Fibroblast of lung (primary cell): ENCODE data around the gene MTF2. TPM values are rescaled to one million over a fixed set of nuclear protein-coding genes. Genes with fewer than 3 reads are reported as not detected.

ENCODE experiments used
- DNase-seq, 2 donors: peaks; one replicate each; pipeline versions ENCODE4 v3.0.0 to v3.0.0-alpha.2; 2010; ENCODE audit warnings: low read depth in 2 of 2
- H2AFZ ChIP-seq: 2 replicates; pipeline ENCODE4 v1.5.1; 2012; ENCODE audit warnings: low read length, control low read depth, inconsistent platforms
- H3K27ac ChIP-seq: 2 replicates; pipeline ENCODE4 v1.5.1; 2011; ENCODE audit warnings: low read length, control low read depth; ENCODE audit not compliant: insufficient read depth
- H3K27me3 ChIP-seq: 2 replicates; pipeline ENCODE4 v1.5.1; 2011; ENCODE audit warnings: mild to moderate bottlenecking, low read length; ENCODE audit not compliant: control insufficient read depth, insufficient read depth
- H3K36me3 ChIP-seq: 2 replicates; pipeline ENCODE4 v1.5.1; 2011; ENCODE audit warnings: low read length; ENCODE audit not compliant: control insufficient read depth, insufficient read depth
- H3K4me1 ChIP-seq: 2 replicates; pipeline ENCODE4 v1.5.1; 2011; ENCODE audit warnings: low read length; ENCODE audit not compliant: control insufficient read depth, insufficient read depth; ENCODE audit errors: extremely low read depth
- H3K4me2 ChIP-seq: 2 replicates; pipeline ENCODE4 v1.5.1; 2011; ENCODE audit warnings: low read length, control low read depth; ENCODE audit not compliant: insufficient read depth; ENCODE audit errors: extremely low read depth
- H3K4me3 ChIP-seq, 4 experiments: fragments of 200-600 bp in 1 of 4; sonication (generic) in 1 of 4; replicated peaks in 1 of 4; 2 replicates each; pipeline ENCODE4 v1.5.1; 2011 to 2016; ENCODE audit warnings: low read length in 4 of 4, low read depth in 3 of 4, mild to moderate bottlenecking in 3 of 4, control low read depth in 2 of 4, inconsistent platforms in 1 of 4, mixed read lengths in 1 of 4; ENCODE audit not compliant: insufficient read depth in 1 of 4; ENCODE audit errors: control extremely low read depth in 1 of 4
- H3K79me2 ChIP-seq: 2 replicates; pipeline ENCODE4 v1.5.1; 2012; ENCODE audit warnings: mild to moderate bottlenecking, low read length, inconsistent platforms; ENCODE audit not compliant: control insufficient read depth, insufficient read depth
- H3K9ac ChIP-seq: 2 replicates; pipeline ENCODE4 v1.5.1; 2011; ENCODE audit warnings: mild to moderate bottlenecking, low read length, control low read depth; ENCODE audit not compliant: insufficient read depth
- H3K9me3 ChIP-seq: 2 replicates; pipeline ENCODE4 v1.5.1; 2012; ENCODE audit warnings: low read depth, low read length; ENCODE audit not compliant: control insufficient read depth, insufficient read depth
- H4K20me1 ChIP-seq: 2 replicates; pipeline ENCODE4 v1.5.1; 2011; ENCODE audit warnings: low read length; ENCODE audit not compliant: control insufficient read depth, insufficient read depth; ENCODE audit errors: extremely low read depth
- CTCF ChIP-seq, 2 donors: IDR thresholded peaks in 1 of 2; conservative IDR thresholded peaks in 1 of 2; 1 replicate in 1 of 2; 2 replicates in 1 of 2; pipeline ENCODE4 v1.5.1; 2011 to 2012; ENCODE audit warnings: low read length in 2 of 2, control low read depth in 1 of 2, inconsistent platforms in 1 of 2, low read depth in 1 of 2, mild to moderate bottlenecking in 1 of 2
- EZH2 ChIP-seq: IDR thresholded peaks from 2 replicates; pipeline ENCODE4 v1.5.1; 2012; ENCODE audit warnings: low read length, control low read depth, mild to moderate bottlenecking; ENCODE audit errors: missing control alignments
- polyA plus RNA-seq, 2 donors: library from polyadenylated mRNA; depleted of rRNA in 1 of 2; stranded (reverse) in 1 of 2; unstranded in 1 of 2; fragments of >200 nt; gene quantifications; 2 replicates each; pipeline ENCODE4 v1.2.1, GENCODE V29; 2011 to 2012; ENCODE audit warnings: missing spikeins in 1 of 2
- total RNA-seq: library from RNA; depleted of rRNA; stranded (reverse); fragments of >200 nt; gene quantifications from 2 replicates; pipeline ENCODE4 v1.2.1, GENCODE V29; 2014

The MTF2 gene
- total and polyA plus RNA-seq, 2 donors (not counting 1 experiment from before 2014, with no cell fraction given), result 8.6 to 8.9 TPM

- Histone ChIP-seq H3K36me3 (no peaks in the 10 kb centered on the region), H3K4me1 (no peaks in the 10 kb centered on the region), H3K4me3 (no peak overlapping the region), H3K27me3 (no peaks in the 10 kb centered on the region), H3K4me2 (no peak overlapping the region), H3K9ac (no peak overlapping the region), H3K9me3 (no peaks in the 10 kb centered on the region), H3K27ac (no peak overlapping the region), H4K20me1 (no peaks in the 10 kb centered on the region), H2AFZ (no peak overlapping the region), H3K79me2 (no peaks in the 10 kb centered on the region)
- TF ChIP-seq EZH2 (no peak), CTCF (conservative IDR thresholded peaks at IDR 0.05 in 1 of 2, IDR thresholded peaks at IDR 0.05 in 1 of 2; ENCODE audit: low read depth in 1 of 2, low read length in 2 of 2) (no peak)
- no peak for DNase-seq
Measured at GRCh38 chr1:93043057-93043557, 36.0 kb upstream of the MTF2 start.

GRCh38 chr1:93047618-93048017 is 31.5 kb upstream of the MTF2 start:
- H3K4me2 ChIP-seq, result no peak overlapping the region
- H4K20me1 ChIP-seq, result no peaks in the 10 kb centered on the region
- TF ChIP-seq EZH2 (no peak), CTCF (conservative IDR thresholded peaks at IDR 0.05 in 1 of 2, IDR thresholded peaks at IDR 0.05 in 1 of 2; ENCODE audit: low read depth in 1 of 2, low read length in 2 of 2) (no peak)
- no peaks in the 10 kb centered on the region for H3K9me3 ChIP-seq
- no peak overlapping the region for H3K27ac ChIP-seq
- H3K79me2 ChIP-seq, result no peaks in the 10 kb centered on the region
- H3K4me1 ChIP-seq, result no peaks in the 10 kb centered on the region
- no peaks in the 10 kb centered on the region for H3K27me3 ChIP-seq
- no peak overlapping the region for H2AFZ ChIP-seq
- no peak overlapping the region for H3K4me3 ChIP-seq
- no peak for DNase-seq
- no peaks in the 10 kb centered on the region for H3K36me3 ChIP-seq
- H3K9ac ChIP-seq, result no peak overlapping the region

GRCh38 chr1:93051961-93052360 is 27.1 kb upstream of the MTF2 start:
- no peaks in the 10 kb centered on the region for H4K20me1 ChIP-seq
- no peaks in the 10 kb centered on the region for H3K4me1 ChIP-seq
- no peaks in the 10 kb centered on the region for H3K79me2 ChIP-seq
- no peak overlapping the region for H3K9ac ChIP-seq
- no peak overlapping the region for H3K4me2 ChIP-seq
- no peaks in the 10 kb centered on the region for H3K36me3 ChIP-seq
- no peak overlapping the region for H2AFZ ChIP-seq
- TF ChIP-seq CTCF (conservative IDR thresholded peaks at IDR 0.05 in 1 of 2, IDR thresholded peaks at IDR 0.05 in 1 of 2; ENCODE audit: low read depth in 1 of 2, low read length in 2 of 2) (no peak), EZH2 (no peak)
- H3K4me3 ChIP-seq, result no peak overlapping the region
- H3K27ac ChIP-seq, result no peak overlapping the region
- no peaks in the 10 kb centered on the region for H3K9me3 ChIP-seq
- no peak for DNase-seq
- H3K27me3 ChIP-seq, result no peaks in the 10 kb centered on the region
